Right lobe of liver (tissue), 4 donors: ENCODE results near the gene GFPT1.

ENCODE experiments used
- POLR2A ChIP-seq: fragments of 450-650 bp; IDR thresholded peaks from one replicate; pipeline ENCODE4 v1.6.1; 2017; ENCODE audit warnings: antibody characterized with exemption, mild to moderate bottlenecking
- TF ChIP-seq, protein P1 (sequence below), 4 donors: fragments of 200-600 bp in 3 of 4; fragments of 450-650 bp in 1 of 4; IDR thresholded peaks; one replicate each; pipeline versions ENCODE4 v1.5.1 to v1.8.0; 2016 to 2022; ENCODE audit warnings: antibody characterized with exemption in 4 of 4, mild to moderate bottlenecking in 2 of 4
- donor health status: DM: no; HTN: no; CAD: no.
- donor health status: DM: no; HTN: no; CAD: no.
- donor health status: DM: no; HTN: yes; CAD: no.

DNA sequence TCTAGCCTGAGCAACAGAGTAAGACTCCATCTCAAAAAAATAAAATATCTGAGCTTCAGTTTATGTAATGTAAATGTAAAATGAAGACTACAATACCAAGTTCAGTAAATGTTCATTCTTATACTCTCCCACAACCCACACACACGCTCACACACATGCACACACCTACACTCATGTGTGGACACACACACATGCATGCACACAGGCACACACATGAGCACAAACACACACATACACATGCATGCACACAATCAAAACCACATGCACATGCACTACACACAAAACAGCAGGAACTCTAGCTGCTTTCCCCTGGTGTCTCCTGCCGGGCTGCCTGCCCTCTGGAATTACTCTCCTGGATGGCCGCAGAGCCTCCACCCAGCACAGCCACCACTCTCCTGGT lies 90.6 kb downstream of the GFPT1 start:
- TF ChIP-seq, protein P1, sequence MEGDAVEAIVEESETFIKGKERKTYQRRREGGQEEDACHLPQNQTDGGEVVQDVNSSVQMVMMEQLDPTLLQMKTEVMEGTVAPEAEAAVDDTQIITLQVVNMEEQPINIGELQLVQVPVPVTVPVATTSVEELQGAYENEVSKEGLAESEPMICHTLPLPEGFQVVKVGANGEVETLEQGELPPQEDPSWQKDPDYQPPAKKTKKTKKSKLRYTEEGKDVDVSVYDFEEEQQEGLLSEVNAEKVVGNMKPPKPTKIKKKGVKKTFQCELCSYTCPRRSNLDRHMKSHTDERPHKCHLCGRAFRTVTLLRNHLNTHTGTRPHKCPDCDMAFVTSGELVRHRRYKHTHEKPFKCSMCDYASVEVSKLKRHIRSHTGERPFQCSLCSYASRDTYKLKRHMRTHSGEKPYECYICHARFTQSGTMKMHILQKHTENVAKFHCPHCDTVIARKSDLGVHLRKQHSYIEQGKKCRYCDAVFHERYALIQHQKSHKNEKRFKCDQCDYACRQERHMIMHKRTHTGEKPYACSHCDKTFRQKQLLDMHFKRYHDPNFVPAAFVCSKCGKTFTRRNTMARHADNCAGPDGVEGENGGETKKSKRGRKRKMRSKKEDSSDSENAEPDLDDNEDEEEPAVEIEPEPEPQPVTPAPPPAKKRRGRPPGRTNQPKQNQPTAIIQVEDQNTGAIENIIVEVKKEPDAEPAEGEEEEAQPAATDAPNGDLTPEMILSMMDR (IDR thresholded peaks at IDR 0.05): no peak
- no peak for TF ChIP-seq POLR2A
